Lower leg skin (tissue), 4 donors: Measurements from ENCODE around the gene GRIA1. TPM values are rescaled to one million over a fixed set of nuclear protein-coding genes. Genes with fewer than 3 reads are reported as not detected.

Experiments used
- DNase-seq, 2 donors: peaks; one replicate each; pipeline ENCODE4 v3.0.0-alpha.2; 2019; ENCODE audit warnings: low spot score in 2 of 2
- H3K4me3 ChIP-seq: fragments of 200-600 bp; sonication (generic); 2 replicates; pipeline ENCODE4 v1.5.1; 2017; ENCODE audit warnings: mild to moderate bottlenecking, low read depth; ENCODE audit not compliant: poor library complexity, severe bottlenecking
- CTCF ChIP-seq, 3 donors: fragments of 450-650 bp; IDR thresholded peaks; one replicate each; pipeline ENCODE4 v1.5.1; 2016; ENCODE audit warnings: antibody characterized with exemption in 3 of 3, mild to moderate bottlenecking in 3 of 3, moderate library complexity in 2 of 3
- POLR2A ChIP-seq, 2 donors: fragments of 450-650 bp; IDR thresholded peaks; one replicate each; pipeline ENCODE4 v1.6.1; 2016 to 2017; ENCODE audit warnings: antibody characterized with exemption in 2 of 2, mild to moderate bottlenecking in 1 of 2, moderate library complexity in 1 of 2
- WGBS, 2 donors: methylation state at CpG; one replicate each; pipeline ENCODE4 v1.1.5; 2018; 5-methylcytosine and 5-hydroxymethylcytosine counted together
- intact Hi-C: fragments of 100-400 bp; cut with DNase I; formaldehyde crosslinking; loops from one replicate; pipeline ENCODE4 v1.15.0; 2023; ENCODE audit warnings: low total_unique reads
- total RNA-seq, 4 donors: library from RNA; depleted of rRNA; stranded (reverse); fragments of >200 nt; gene quantifications; one replicate each; pipeline ENCODE4 v1.1.0, GENCODE V29; 2016

Gene GRIA1
- total RNA-seq, 4 donors from 2014 or later: 0.08 to 2.3 (median 0.40) TPM

GRCh38 chr5:153777681-153778581 lies 287.5 kb downstream of the GRIA1 start:
- DNase-seq: no peak
- TF ChIP-seq CTCF (IDR thresholded peaks at IDR 0.05) (no peak), POLR2A (IDR thresholded peaks at IDR 0.05) (no peak)
- H3K4me3 ChIP-seq: no peak overlapping the region
- intact Hi-C loops: no loop called here
- 61 to 62% methylated on average over 5 of the region's 5 CpGs for WGBS, 2 donors

GRCh38 chr5:153779836-153780235 lies 289.4 kb downstream of the GRIA1 start:
- H3K4me3 ChIP-seq: no peak overlapping the region
- TF ChIP-seq POLR2A (IDR thresholded peaks at IDR 0.05): no peak
- no peak for TF ChIP-seq CTCF (IDR thresholded peaks at IDR 0.05)
- 69 to 82% methylated on average over 2 of the region's 2 CpGs for WGBS, 2 donors
- DNase-seq: no peak
- intact Hi-C loops: no loop called here

- no peak overlapping the region for H3K4me3 ChIP-seq
- intact Hi-C loops: no loop called here
- DNase-seq: no peak
- TF ChIP-seq POLR2A (IDR thresholded peaks at IDR 0.05): no peak
- TF ChIP-seq CTCF (IDR thresholded peaks at IDR 0.05): no peak
- WGBS, 2 donors: 38 to 51% methylated on average over 4 of the region's 4 CpGs
Measured at GRCh38 chr5:153780876-153781705, 290.6 kb downstream of the GRIA1 start.

- TF ChIP-seq CTCF (IDR thresholded peaks at IDR 0.05) (no peak), POLR2A (IDR thresholded peaks at IDR 0.05) (no peak)
- no peak overlapping the region for H3K4me3 ChIP-seq
- no peak for DNase-seq
- intact Hi-C loops: no loop called here
- 74 to 86% methylated on average over 6 of the region's 6 CpGs for WGBS, 2 donors
Measured at GRCh38 chr5:153782589-153783361, 292.3 kb downstream of the GRIA1 start.

GRCh38 chr5:153783362-153783658 lies 292.8 kb downstream of the GRIA1 start:
- H3K4me3 ChIP-seq: no peak overlapping the region
- intact Hi-C loops: no loop called here
- no peak for DNase-seq
- TF ChIP-seq CTCF (IDR thresholded peaks at IDR 0.05) (no peak), POLR2A (IDR thresholded peaks at IDR 0.05) (no peak)
